ENCODE measurements around the gene DSCAM. TPM values are rescaled to one million over a fixed set of nuclear protein-coding genes. Genes with fewer than 3 reads are reported as not detected.
"Not testable (repeated sequence)": the region's sequence is repeated elsewhere in the genome, so short reads cannot be mapped to it uniquely, and the experiment has no call there.

Gene DSCAM, protein sequence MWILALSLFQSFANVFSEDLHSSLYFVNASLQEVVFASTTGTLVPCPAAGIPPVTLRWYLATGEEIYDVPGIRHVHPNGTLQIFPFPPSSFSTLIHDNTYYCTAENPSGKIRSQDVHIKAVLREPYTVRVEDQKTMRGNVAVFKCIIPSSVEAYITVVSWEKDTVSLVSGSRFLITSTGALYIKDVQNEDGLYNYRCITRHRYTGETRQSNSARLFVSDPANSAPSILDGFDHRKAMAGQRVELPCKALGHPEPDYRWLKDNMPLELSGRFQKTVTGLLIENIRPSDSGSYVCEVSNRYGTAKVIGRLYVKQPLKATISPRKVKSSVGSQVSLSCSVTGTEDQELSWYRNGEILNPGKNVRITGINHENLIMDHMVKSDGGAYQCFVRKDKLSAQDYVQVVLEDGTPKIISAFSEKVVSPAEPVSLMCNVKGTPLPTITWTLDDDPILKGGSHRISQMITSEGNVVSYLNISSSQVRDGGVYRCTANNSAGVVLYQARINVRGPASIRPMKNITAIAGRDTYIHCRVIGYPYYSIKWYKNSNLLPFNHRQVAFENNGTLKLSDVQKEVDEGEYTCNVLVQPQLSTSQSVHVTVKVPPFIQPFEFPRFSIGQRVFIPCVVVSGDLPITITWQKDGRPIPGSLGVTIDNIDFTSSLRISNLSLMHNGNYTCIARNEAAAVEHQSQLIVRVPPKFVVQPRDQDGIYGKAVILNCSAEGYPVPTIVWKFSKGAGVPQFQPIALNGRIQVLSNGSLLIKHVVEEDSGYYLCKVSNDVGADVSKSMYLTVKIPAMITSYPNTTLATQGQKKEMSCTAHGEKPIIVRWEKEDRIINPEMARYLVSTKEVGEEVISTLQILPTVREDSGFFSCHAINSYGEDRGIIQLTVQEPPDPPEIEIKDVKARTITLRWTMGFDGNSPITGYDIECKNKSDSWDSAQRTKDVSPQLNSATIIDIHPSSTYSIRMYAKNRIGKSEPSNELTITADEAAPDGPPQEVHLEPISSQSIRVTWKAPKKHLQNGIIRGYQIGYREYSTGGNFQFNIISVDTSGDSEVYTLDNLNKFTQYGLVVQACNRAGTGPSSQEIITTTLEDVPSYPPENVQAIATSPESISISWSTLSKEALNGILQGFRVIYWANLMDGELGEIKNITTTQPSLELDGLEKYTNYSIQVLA (N-terminal part only)
- under 1 TPM; 0.14 to 0.25 TPM for total RNA-seq
- polyA plus RNA-seq, result under 1 TPM; 0.02 to 0.04 TPM
- long read RNA-seq, donor 1, result 0 reads
- long read RNA-seq, donor 2, result 0 reads
- long read RNA-seq, donor 3, result 0 reads
- long read RNA-seq, donor 4, result 0 reads
- long read RNA-seq, donor 5, result 0 reads

- TF ChIP-seq, protein P1, sequence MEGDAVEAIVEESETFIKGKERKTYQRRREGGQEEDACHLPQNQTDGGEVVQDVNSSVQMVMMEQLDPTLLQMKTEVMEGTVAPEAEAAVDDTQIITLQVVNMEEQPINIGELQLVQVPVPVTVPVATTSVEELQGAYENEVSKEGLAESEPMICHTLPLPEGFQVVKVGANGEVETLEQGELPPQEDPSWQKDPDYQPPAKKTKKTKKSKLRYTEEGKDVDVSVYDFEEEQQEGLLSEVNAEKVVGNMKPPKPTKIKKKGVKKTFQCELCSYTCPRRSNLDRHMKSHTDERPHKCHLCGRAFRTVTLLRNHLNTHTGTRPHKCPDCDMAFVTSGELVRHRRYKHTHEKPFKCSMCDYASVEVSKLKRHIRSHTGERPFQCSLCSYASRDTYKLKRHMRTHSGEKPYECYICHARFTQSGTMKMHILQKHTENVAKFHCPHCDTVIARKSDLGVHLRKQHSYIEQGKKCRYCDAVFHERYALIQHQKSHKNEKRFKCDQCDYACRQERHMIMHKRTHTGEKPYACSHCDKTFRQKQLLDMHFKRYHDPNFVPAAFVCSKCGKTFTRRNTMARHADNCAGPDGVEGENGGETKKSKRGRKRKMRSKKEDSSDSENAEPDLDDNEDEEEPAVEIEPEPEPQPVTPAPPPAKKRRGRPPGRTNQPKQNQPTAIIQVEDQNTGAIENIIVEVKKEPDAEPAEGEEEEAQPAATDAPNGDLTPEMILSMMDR (IDR thresholded peaks at IDR 0.05; ENCODE audit: control extremely low read depth, extremely low read depth), result no peak
- no peak for ATAC-seq (ENCODE audit: insufficient read depth, low FRiP score)
- Histone ChIP-seq H3K4me3 (no peak within 1 kb of the TSS), H3K36me3 (ENCODE audit: control insufficient read depth in 4 of 4, insufficient read depth in 4 of 4, low read length in 4 of 4) (no peaks in the 10 kb centered on the region), H3K9me3 (ENCODE audit: control insufficient read depth in 4 of 4, insufficient read depth in 3 of 4, low read length in 3 of 4) (peaks cover 0 to 11% (median 0%) of the 10 kb centered on the region in 4 donors), H3K4me1 (ENCODE audit: control insufficient read depth in 5 of 5, insufficient read depth in 5 of 5, low read length in 5 of 5) (peaks cover 0 to 3% (median under 1%) of the 10 kb centered on the region in 5 donors), H3K27ac (ENCODE audit: low read depth in 1 of 2, low read length in 1 of 2) (no peak within 1 kb of the TSS), H3K9ac (ENCODE audit: insufficient read depth in 1 of 2, low read length in 2 of 2) (no peak within 1 kb of the TSS), H3K27me3 (ENCODE audit: control insufficient read depth in 3 of 3, insufficient read depth in 3 of 3, low read length in 2 of 3) (peaks cover 3 to 68% (median 37%) of the 10 kb centered on the region in 3 donors)
- no peak for DNase-seq
- 5% methylated on average over 55 to 94 of the region's 94 CpGs for WGBS, 2 donors
Measured at GRCh38 chr21:40846587-40847411, at the start of gene DSCAM. DSCAM (minus strand) TSS chr21:40847158; CDS start chr21:40846661, 497 bp downstream.

DNA sequence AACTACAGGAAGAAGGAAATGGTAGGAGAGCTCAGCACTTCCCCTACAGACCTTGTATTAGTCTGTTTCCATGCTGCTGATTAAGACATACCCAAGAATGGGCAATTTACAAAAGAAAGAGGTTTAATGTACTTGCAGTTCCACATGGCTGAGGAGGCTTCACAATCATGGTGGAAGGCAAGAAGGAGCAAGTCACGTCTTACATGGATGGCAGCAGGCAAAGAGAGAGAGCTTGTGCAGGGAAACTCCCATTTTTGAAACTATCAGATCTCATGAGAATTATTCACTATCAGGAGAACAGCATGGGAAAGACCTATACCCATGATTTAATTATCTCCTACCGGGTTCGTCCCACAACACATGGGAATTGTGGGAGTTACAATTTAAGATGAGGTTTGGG lies 48.7 kb upstream of the DSCAM start:
- ATAC-seq (ENCODE audit: insufficient read depth, low FRiP score); H3K4me3 ChIP-seq; H3K36me3 ChIP-seq (ENCODE audit: control insufficient read depth in 4 of 4, insufficient read depth in 4 of 4, low read length in 4 of 4); H3K4me1 ChIP-seq (ENCODE audit: control insufficient read depth in 5 of 5, insufficient read depth in 5 of 5, low read length in 5 of 5); H3K27ac ChIP-seq (ENCODE audit: low read depth in 1 of 2, low read length in 1 of 2); H3K9me3 ChIP-seq (ENCODE audit: control insufficient read depth in 4 of 4, insufficient read depth in 3 of 4, low read length in 3 of 4); H3K27me3 ChIP-seq (ENCODE audit: control insufficient read depth in 3 of 3, insufficient read depth in 3 of 3, low read length in 2 of 3); DNase-seq; H3K9ac ChIP-seq (ENCODE audit: insufficient read depth in 1 of 2, low read length in 2 of 2): not testable (repeated sequence)
- 90 to 91% methylated on average over 3 of the region's 3 CpGs for WGBS, 2 donors

DNA sequence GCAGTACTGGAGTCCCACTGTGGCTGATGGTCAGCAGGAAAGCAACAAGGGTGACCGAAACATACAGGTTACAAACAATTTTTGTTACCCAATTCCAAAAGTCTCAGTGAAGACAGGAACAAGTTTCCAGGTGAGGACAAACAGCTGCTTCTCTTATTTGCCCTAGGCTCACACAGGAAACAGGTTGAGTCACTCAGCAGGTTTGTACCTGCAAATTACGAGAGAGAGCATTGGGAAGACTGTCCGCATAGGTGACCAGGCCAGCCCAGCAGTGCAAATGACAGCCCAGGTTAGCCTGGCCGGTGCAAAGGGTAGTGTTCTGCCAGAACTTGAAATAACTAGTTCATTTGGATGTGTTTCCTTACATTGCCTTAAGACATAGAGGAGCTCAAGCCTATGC lies 40.0 kb upstream of the DSCAM start:
- Histone ChIP-seq H3K27me3 (ENCODE audit: control insufficient read depth in 3 of 3, insufficient read depth in 3 of 3, low read length in 2 of 3) (no peaks in the 10 kb centered on the region), H3K4me1 (ENCODE audit: control insufficient read depth in 5 of 5, insufficient read depth in 5 of 5, low read length in 5 of 5) (no peaks in the 10 kb centered on the region), H3K9ac (ENCODE audit: insufficient read depth in 1 of 2, low read length in 2 of 2) (no peak overlapping the region), H3K4me3 (no peak overlapping the region), H3K9me3 (ENCODE audit: control insufficient read depth in 4 of 4, insufficient read depth in 3 of 4, low read length in 3 of 4) (no peaks in the 10 kb centered on the region), H3K36me3 (ENCODE audit: control insufficient read depth in 4 of 4, insufficient read depth in 4 of 4, low read length in 4 of 4) (no peaks in the 10 kb centered on the region), H3K27ac (ENCODE audit: low read depth in 1 of 2, low read length in 1 of 2) (no peak overlapping the region)
- ATAC-seq (ENCODE audit: insufficient read depth, low FRiP score) (no peak), DNase-seq (no peak)
- 89 to 96% methylated on average over 4 of the region's 4 CpGs for WGBS, 2 donors
- TF ChIP-seq, protein P1 (IDR thresholded peaks at IDR 0.05; ENCODE audit: control extremely low read depth, extremely low read depth), result no peak

Measured in lung (tissue), 16 donors.